Cerebellar cortex (tissue), 1 donor: ENCODE results near the gene SPNS3.

Experiments used
- DNase-seq: peaks from one replicate; pipeline ENCODE4 v3.0.0-alpha.2; 2015; ENCODE audit warnings: low spot score

The SPNS3 gene

GRCh38 chr17:4469552-4469951, 35.8 kb downstream of the SPNS3 start:
- no peak for DNase-seq

GRCh38 chr17:4472286-4472685, 38.5 kb downstream of the SPNS3 start:
- DNase-seq = no peak

GRCh38 chr17:4474093-4474492, 40.4 kb downstream of the SPNS3 start:
- peak; percentile 92 for DNase-seq

GRCh38 chr17:4475001-4475400, 41.3 kb downstream of the SPNS3 start:
- no peak for DNase-seq

GRCh38 chr17:4475463-4475862, 41.7 kb downstream of the SPNS3 start:
- DNase-seq = no peak

GRCh38 chr17:4476017-4476416, 42.3 kb downstream of the SPNS3 start:
- no peak for DNase-seq

- no peak for DNase-seq
Observed at GRCh38 chr17:4476511-4477070, 42.9 kb downstream of the SPNS3 start.

GRCh38 chr17:4477255-4477791, 43.6 kb downstream of the SPNS3 start:
- DNase-seq = peak; percentile 70

GRCh38 chr17:4478318-4478830, 44.6 kb downstream of the SPNS3 start:
- no peak for DNase-seq

GRCh38 chr17:4479340-4479981, 45.7 kb downstream of the SPNS3 start:
- no peak for DNase-seq

GRCh38 chr17:4479982-4480751, 46.4 kb downstream of the SPNS3 start:
- no peak for DNase-seq

GRCh38 chr17:4480929-4481898, 47.5 kb downstream of the SPNS3 start:
- no peak for DNase-seq

- no peak for DNase-seq
Observed at GRCh38 chr17:4482338-4483011, 48.7 kb downstream of the SPNS3 start.

- DNase-seq = peak; percentile 56
Observed at GRCh38 chr17:4483012-4483840, 49.5 kb downstream of the SPNS3 start.

- DNase-seq = no peak
Observed at GRCh38 chr17:4485676-4486646, 52.2 kb downstream of the SPNS3 start.

- DNase-seq = no peak
Observed at GRCh38 chr17:4487296-4487695, 53.6 kb downstream of the SPNS3 start.

- DNase-seq = peak; percentile 50
Observed at GRCh38 chr17:4487820-4488716, 54.3 kb downstream of the SPNS3 start.
